ENCODE data around the gene PRPF8.
A peak's percentile ranks its signal among the peaks of the same experiment; 100 is the strongest.

The PRPF8 gene

DNA sequence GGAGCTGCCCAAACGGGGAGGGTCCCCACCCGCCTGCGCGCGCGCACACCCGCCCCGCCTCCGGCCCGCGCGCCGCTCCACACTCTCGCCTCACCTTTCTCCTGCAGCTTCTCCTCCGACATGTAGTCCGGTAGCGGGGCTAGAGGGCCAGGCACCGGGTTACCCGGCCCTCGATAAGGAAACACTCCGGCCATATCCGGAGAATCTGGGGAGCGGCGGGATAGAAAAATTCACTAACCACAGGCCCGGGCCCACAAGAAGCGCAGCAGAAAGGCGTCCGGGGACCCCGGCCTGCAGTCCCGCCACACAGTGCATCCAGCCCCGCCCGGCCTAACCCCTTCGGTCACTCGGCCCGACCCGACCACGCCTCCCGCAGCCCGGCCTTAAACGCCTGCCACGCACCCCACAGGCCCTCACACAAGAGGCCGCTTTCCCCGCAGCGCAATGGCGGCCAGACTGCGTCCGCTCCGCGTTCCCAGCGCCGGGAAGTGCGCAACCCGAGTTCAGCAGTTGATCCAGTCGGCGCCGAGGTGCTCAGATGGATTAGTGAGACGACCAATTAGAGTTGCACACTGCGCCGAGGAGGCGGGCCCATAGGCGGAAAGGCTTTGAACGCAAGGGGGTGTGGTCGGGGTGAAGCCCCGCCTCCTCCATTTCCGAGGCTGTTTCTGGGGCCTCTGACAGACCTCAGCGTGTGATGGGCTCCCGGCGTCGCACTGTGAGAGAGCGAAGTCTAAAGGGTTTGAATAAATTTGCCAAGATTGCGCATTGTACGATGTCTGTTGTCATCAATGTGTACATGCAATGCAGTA lies at the start of gene PRPF8:
Gene PRPF8, minus strand, starts transcription at position 490 of the 812 bp plus-strand sequence. Its CDS starts 296 bp downstream, at position 194.
- peak within 1 kb of the TSS; percentile 56 to 93 (median 86) for H3K9ac ChIP-seq (ENCODE audit: low read length in 5 of 5)
- H3K36me3 ChIP-seq (ENCODE audit: control insufficient read depth in 5 of 5, insufficient read depth in 5 of 5, low read length in 5 of 5): peaks cover 14 to 37% (median 34%) of the 10 kb centered on the region in 5 donors
- peak within 1 kb of the TSS; percentile 89 for H3K27ac ChIP-seq (ENCODE audit: low read depth, low read length)
- H3K4me3 ChIP-seq (ENCODE audit: low read depth in 1 of 5, low read length in 5 of 5): peak within 1 kb of the TSS; percentile 79 to 91 (median 86)
- H3K4me1 ChIP-seq (ENCODE audit: control insufficient read depth in 5 of 5, insufficient read depth in 5 of 5, low read length in 5 of 5): peaks cover 0 to 23% (median 20%) of the 10 kb centered on the region in 5 donors
- H3K27me3 ChIP-seq (ENCODE audit: control insufficient read depth in 5 of 5, insufficient read depth in 4 of 5, low read length in 5 of 5): no peaks in the 10 kb centered on the region
- no peaks in the 10 kb centered on the region for H3K9me3 ChIP-seq (ENCODE audit: control insufficient read depth in 5 of 5, low read length in 5 of 5)

DNA sequence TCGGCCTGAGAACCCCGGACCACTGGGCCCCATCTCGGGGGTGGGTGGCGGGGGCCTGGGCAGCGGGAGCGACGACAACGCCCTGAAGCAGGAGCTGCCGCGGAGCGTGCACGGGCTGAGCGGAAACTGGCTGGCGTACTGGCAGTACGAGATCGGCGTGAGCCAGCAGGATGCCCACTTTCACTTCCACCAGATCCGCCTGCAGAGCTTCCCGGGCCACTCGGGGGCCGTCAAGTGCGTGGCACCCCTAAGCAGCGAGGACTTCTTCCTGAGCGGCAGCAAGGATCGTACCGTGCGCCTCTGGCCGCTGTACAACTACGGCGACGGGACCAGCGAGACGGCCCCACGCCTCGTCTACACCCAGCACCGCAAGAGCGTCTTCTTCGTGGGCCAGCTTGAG lies 49.1 kb upstream of the PRPF8 start:
- no peaks in the 10 kb centered on the region for H3K27me3 ChIP-seq (ENCODE audit: control insufficient read depth in 5 of 5, insufficient read depth in 4 of 5, low read length in 5 of 5)
- peaks cover 0 to 49% (median 34%) of the 10 kb centered on the region in 5 donors for H3K4me1 ChIP-seq (ENCODE audit: control insufficient read depth in 5 of 5, insufficient read depth in 5 of 5, low read length in 5 of 5)
- no peak overlapping the region for H3K27ac ChIP-seq (ENCODE audit: low read depth, low read length)
- no peak overlapping the region for H3K9ac ChIP-seq (ENCODE audit: low read length in 5 of 5)
- no peak overlapping the region for H3K4me3 ChIP-seq (ENCODE audit: low read depth in 1 of 5, low read length in 5 of 5)
- peaks cover 0 to 73% (median 52%) of the 10 kb centered on the region in 5 donors for H3K36me3 ChIP-seq (ENCODE audit: control insufficient read depth in 5 of 5, insufficient read depth in 5 of 5, low read length in 5 of 5)
- H3K9me3 ChIP-seq (ENCODE audit: control insufficient read depth in 5 of 5, low read length in 5 of 5): no peaks in the 10 kb centered on the region

DNA sequence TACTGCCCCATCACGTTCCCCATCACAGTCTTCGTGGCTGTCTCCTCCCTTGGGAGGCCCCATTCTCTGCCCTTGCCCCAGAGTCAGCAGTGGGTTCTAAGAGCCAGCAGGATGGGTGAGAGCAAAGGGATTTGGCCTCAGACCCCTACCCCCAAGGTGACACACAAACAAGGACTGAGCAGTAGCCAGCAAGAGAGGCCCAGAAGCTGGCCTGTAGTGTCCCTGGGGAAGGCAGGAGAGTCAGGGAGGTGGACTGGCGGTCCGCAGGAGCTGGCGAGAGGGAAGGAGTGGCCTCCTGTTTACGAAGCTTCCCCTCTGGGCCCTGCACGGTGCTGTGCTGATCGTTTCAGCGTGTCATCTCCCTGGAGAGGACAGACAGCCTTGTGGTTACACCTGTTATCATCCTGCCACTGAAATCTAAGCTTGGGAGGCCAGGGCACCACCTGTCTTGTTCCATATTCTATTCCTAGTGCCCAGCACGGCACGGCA lies 48.2 kb upstream of the PRPF8 start:
- H3K27me3 ChIP-seq (ENCODE audit: control insufficient read depth in 5 of 5, insufficient read depth in 4 of 5, low read length in 5 of 5): no peaks in the 10 kb centered on the region
- no peaks in the 10 kb centered on the region for H3K9me3 ChIP-seq (ENCODE audit: control insufficient read depth in 5 of 5, low read length in 5 of 5)
- no peak overlapping the region for H3K27ac ChIP-seq (ENCODE audit: low read depth, low read length)
- H3K4me3 ChIP-seq (ENCODE audit: low read depth in 1 of 5, low read length in 5 of 5): no peak overlapping the region
- peaks cover 0 to 53% (median 40%) of the 10 kb centered on the region in 5 donors for H3K4me1 ChIP-seq (ENCODE audit: control insufficient read depth in 5 of 5, insufficient read depth in 5 of 5, low read length in 5 of 5)
- no peak overlapping the region for H3K9ac ChIP-seq (ENCODE audit: low read length in 5 of 5)
- H3K36me3 ChIP-seq (ENCODE audit: control insufficient read depth in 5 of 5, insufficient read depth in 5 of 5, low read length in 5 of 5): peaks cover 0 to 73% (median 52%) of the 10 kb centered on the region in 5 donors

DNA sequence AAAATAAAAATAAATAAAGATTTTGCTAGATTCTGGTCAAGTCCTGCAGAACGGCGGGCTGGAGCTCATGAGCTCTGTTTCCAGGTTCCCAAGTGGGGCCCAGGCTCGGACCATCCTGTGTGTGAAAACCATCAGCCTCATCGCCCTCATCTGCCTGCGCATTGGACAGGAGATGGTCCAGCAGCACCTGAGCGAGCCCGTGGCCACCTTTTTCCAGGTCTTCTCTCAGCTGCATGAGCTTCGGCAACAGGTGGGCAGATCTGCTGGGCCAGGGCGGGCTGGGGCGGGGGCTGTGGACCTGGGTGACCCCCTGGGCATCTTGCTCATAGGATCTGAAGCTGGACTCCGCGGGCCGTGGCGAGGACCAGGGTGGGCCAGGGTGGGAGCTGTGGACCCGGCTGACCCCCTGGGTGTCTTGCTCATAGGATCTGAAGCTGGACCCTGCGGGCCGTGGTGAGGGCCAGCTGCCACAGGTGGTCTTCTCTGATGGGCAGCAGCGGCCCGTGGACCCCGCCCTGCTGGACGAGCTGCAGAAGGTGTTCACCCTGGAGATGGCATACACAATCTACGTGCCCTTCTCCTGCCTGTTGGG lies 47.7 kb upstream of the PRPF8 start:
- Histone ChIP-seq H3K36me3 (ENCODE audit: control insufficient read depth in 5 of 5, insufficient read depth in 5 of 5, low read length in 5 of 5) (peaks cover 0 to 73% (median 52%) of the 10 kb centered on the region in 5 donors), H3K27ac (ENCODE audit: low read depth, low read length) (no peak overlapping the region)

DNA sequence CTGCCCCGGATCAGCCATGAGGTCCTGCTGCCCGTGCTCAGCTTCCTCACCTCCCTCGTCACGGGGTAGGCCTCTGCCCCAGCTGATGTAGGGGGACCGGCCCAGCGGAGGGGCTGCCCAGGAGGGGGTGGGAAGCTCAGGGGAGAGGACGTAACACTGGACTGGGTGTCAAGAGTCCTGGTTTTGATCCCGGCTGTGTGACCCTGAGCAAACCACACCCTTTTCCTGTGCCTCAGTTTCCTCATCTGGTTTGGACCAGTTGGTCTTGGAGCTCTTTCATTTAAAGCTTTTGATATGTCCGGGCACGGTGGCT lies 46.5 kb upstream of the PRPF8 start:
- Histone ChIP-seq H3K36me3 (ENCODE audit: control insufficient read depth in 5 of 5, insufficient read depth in 5 of 5, low read length in 5 of 5) (peaks cover 0 to 74% (median 60%) of the 10 kb centered on the region in 5 donors), H3K4me1 (ENCODE audit: control insufficient read depth in 5 of 5, insufficient read depth in 5 of 5, low read length in 5 of 5) (peaks cover 0 to 53% (median 43%) of the 10 kb centered on the region in 5 donors), H3K27ac (ENCODE audit: low read depth, low read length) (peak overlapping the region; percentile 81), H3K9me3 (ENCODE audit: control insufficient read depth in 5 of 5, low read length in 5 of 5) (no peaks in the 10 kb centered on the region), H3K27me3 (ENCODE audit: control insufficient read depth in 5 of 5, insufficient read depth in 4 of 5, low read length in 5 of 5) (no peaks in the 10 kb centered on the region), H3K4me3 (ENCODE audit: low read depth in 1 of 5, low read length in 5 of 5) (peak overlapping the region in 1 of 5 donors; percentile 44), H3K9ac (ENCODE audit: low read length in 5 of 5) (peak overlapping the region in 2 of 5 donors; percentile 56 to 80)

More for the DNA sequence above, 47.7 kb upstream of the PRPF8 start:
- Histone ChIP-seq H3K4me3 (ENCODE audit: low read depth in 1 of 5, low read length in 5 of 5) (no peak overlapping the region), H3K4me1 (ENCODE audit: control insufficient read depth in 5 of 5, insufficient read depth in 5 of 5, low read length in 5 of 5) (peaks cover 0 to 53% (median 41%) of the 10 kb centered on the region in 5 donors), H3K9ac (ENCODE audit: low read length in 5 of 5) (no peak overlapping the region), H3K27me3 (ENCODE audit: control insufficient read depth in 5 of 5, insufficient read depth in 4 of 5, low read length in 5 of 5) (no peaks in the 10 kb centered on the region), H3K9me3 (ENCODE audit: control insufficient read depth in 5 of 5, low read length in 5 of 5) (no peaks in the 10 kb centered on the region)

DNA sequence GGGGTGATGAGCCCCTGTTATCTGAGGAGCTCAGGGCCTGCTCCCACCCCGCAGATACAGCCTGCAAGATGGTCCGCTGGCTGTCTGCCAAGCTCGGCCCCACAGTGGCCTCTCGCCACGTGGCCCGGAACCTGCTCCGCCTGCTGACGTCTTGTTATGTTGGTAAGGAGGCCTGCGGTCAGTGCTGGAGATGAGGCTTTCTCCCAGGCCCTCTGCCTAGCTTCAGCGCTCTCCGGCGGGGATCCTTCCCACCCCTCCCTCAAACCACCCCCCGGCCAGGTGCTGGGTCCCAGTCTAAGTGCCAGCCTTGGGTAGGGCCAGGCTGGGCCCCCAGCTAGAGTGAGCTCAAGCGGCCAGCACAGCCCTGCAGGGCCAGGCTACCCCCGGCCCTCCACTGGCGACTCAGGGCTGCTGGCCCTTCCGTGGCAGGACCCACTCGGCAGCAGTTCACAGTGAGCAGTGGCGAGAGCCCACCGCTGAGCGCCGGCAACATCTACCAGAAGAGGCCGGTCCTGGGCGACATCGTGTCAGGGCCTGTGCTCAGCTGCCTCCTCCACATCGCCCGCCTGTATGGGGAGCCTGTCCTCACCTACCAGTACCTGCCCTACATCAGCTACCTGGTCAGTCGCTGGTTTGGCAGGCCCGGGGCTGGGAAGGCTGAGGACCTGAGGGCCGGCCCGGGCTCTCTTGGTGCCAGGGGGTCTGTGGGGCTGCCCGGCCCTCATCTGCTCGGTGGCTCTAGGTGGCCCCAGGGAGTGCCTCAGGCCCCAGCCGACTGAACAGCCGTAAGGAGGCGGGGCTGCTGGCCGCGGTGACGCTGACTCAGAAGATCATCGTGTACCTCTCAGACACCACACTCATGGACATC lies 45.9 kb upstream of the PRPF8 start:
- peak overlapping the region in 3 of 5 donors; percentile 2 to 44 (median 26) for H3K4me3 ChIP-seq (ENCODE audit: low read depth in 1 of 5, low read length in 5 of 5)
- peaks cover 0 to 73% (median 57%) of the 10 kb centered on the region in 5 donors for H3K36me3 ChIP-seq (ENCODE audit: control insufficient read depth in 5 of 5, insufficient read depth in 5 of 5, low read length in 5 of 5)
- H3K4me1 ChIP-seq (ENCODE audit: control insufficient read depth in 5 of 5, insufficient read depth in 5 of 5, low read length in 5 of 5): peaks cover under 1 to 54% (median 45%) of the 10 kb centered on the region in 5 donors
- H3K9ac ChIP-seq (ENCODE audit: low read length in 5 of 5): peak overlapping the region; percentile 26 to 80 (median 62)
- no peaks in the 10 kb centered on the region for H3K27me3 ChIP-seq (ENCODE audit: control insufficient read depth in 5 of 5, insufficient read depth in 4 of 5, low read length in 5 of 5)
- H3K9me3 ChIP-seq (ENCODE audit: control insufficient read depth in 5 of 5, low read length in 5 of 5): no peaks in the 10 kb centered on the region
- H3K27ac ChIP-seq (ENCODE audit: low read depth, low read length): peak overlapping the region; percentile 81

DNA sequence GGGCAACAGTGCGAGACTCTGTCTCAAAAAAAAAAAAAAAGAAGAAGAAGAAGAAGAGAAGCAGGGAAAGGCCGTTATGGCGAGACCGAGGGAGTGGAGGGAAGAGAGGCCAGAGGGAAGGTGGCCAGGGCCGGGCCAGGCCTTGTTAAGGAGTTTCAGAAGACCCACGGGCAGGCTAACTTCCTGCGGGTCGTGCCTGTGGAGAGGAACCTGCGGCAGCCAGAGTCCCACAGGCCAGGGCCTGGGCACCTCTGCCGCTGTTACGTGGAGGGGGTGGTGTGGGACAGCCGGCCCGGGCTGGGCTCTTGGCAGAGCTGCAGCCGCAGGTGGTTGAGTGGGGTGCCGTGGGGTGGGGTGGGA lies 45.3 kb upstream of the PRPF8 start:
- peak overlapping the region; percentile 81 for H3K27ac ChIP-seq (ENCODE audit: low read depth, low read length)

DNA sequence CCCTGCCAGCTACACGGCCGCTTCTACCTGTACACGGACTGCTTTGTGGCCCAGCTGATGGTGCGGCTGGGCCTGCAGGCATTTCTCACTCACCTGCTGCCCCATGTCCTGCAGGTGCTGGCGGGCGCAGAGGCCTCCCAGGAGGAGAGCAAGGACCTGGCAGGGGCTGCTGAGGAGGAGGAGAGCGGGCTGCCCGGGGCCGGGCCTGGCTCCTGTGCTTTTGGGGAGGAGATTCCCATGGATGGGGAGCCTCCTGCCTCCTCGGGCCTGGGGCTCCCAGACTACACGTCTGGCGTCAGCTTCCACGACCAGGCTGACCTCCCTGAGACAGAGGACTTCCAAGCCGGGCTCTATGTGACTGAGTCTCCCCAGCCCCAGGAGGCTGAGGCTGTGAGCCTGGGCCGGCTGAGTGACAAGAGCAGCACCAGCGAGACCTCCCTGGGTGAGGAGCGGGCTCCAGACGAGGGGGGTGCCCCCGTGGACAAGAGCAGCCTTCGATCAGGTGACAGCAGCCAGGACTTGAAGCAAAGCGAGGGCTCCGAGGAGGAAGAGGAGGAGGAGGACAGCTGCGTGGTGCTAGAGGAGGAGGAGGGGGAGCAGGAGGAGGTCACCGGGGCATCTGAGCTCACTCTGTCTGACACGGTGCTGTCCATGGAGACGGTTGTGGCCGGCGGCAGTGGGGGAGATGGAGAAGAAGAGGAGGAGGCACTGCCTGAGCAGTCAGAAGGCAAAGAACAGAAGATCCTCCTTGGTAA lies 43.4 kb upstream of the PRPF8 start:
- Histone ChIP-seq H3K9me3 (ENCODE audit: control insufficient read depth in 5 of 5, low read length in 5 of 5) (no peaks in the 10 kb centered on the region), H3K9ac (ENCODE audit: low read length in 5 of 5) (no peak overlapping the region), H3K27me3 (ENCODE audit: control insufficient read depth in 5 of 5, insufficient read depth in 4 of 5, low read length in 5 of 5) (no peaks in the 10 kb centered on the region), H3K4me3 (ENCODE audit: low read depth in 1 of 5, low read length in 5 of 5) (no peak overlapping the region), H3K36me3 (ENCODE audit: control insufficient read depth in 5 of 5, insufficient read depth in 5 of 5, low read length in 5 of 5) (peaks cover 0 to 50% (median 38%) of the 10 kb centered on the region in 5 donors), H3K4me1 (ENCODE audit: control insufficient read depth in 5 of 5, insufficient read depth in 5 of 5, low read length in 5 of 5) (peaks cover 3 to 74% (median 63%) of the 10 kb centered on the region in 5 donors), H3K27ac (ENCODE audit: low read depth, low read length) (no peak overlapping the region)

More for the DNA sequence above, 45.3 kb upstream of the PRPF8 start:
- Histone ChIP-seq H3K4me1 (ENCODE audit: control insufficient read depth in 5 of 5, insufficient read depth in 5 of 5, low read length in 5 of 5) (peaks cover 3 to 60% (median 51%) of the 10 kb centered on the region in 5 donors), H3K4me3 (ENCODE audit: low read depth in 1 of 5, low read length in 5 of 5) (peak overlapping the region in 1 of 5 donors; percentile 44), H3K27me3 (ENCODE audit: control insufficient read depth in 5 of 5, insufficient read depth in 4 of 5, low read length in 5 of 5) (no peaks in the 10 kb centered on the region), H3K9ac (ENCODE audit: low read length in 5 of 5) (no peak overlapping the region), H3K36me3 (ENCODE audit: control insufficient read depth in 5 of 5, insufficient read depth in 5 of 5, low read length in 5 of 5) (peaks cover 0 to 69% (median 53%) of the 10 kb centered on the region in 5 donors), H3K9me3 (ENCODE audit: control insufficient read depth in 5 of 5, low read length in 5 of 5) (no peaks in the 10 kb centered on the region)

DNA sequence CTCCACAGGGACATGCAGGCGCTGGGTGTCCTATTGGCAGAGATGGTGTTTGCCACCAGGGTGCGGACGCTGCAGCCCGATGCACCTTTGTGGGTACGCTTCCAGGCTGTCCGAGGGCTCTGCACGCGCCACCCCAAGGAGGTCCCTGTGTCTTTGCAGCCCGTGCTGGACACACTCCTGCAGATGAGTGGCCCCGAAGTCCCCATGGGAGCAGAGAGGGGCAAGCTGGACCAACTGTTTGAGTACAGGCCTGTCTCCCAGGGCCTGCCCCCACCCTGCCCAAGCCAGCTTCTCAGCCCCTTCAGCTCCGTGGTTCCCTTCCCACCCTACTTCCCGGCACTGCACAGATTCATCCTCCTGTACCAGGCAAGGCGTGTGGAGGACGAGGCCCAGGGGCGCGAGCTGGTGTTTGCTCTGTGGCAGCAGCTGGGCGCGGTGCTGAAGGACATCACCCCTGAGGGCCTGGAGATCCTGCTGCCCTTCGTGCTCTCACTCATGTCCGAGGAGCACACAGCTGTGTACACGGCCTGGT lies 42.7 kb upstream of the PRPF8 start:
- Histone ChIP-seq H3K9ac (ENCODE audit: low read length in 5 of 5) (no peak overlapping the region), H3K36me3 (ENCODE audit: control insufficient read depth in 5 of 5, insufficient read depth in 5 of 5, low read length in 5 of 5) (peaks cover 0 to 43% (median 32%) of the 10 kb centered on the region in 5 donors), H3K4me1 (ENCODE audit: control insufficient read depth in 5 of 5, insufficient read depth in 5 of 5, low read length in 5 of 5) (peaks cover 3 to 78% (median 67%) of the 10 kb centered on the region in 5 donors), H3K4me3 (ENCODE audit: low read depth in 1 of 5, low read length in 5 of 5) (no peak overlapping the region), H3K27me3 (ENCODE audit: control insufficient read depth in 5 of 5, insufficient read depth in 4 of 5, low read length in 5 of 5) (no peaks in the 10 kb centered on the region), H3K9me3 (ENCODE audit: control insufficient read depth in 5 of 5, low read length in 5 of 5) (no peaks in the 10 kb centered on the region), H3K27ac (ENCODE audit: low read depth, low read length) (no peak overlapping the region)

Measured in subcutaneous abdominal adipose tissue (tissue), 5 donors.